ENCODE results near the gene CMKLR1. TPM values are rescaled to one million over a fixed set of nuclear protein-coding genes. Genes with fewer than 3 reads are reported as not detected.

Gene CMKLR1
- total RNA-seq, 1 experiment from 2014 or later, result 0.66 TPM

GRCh38 chr12:108302403-108303311 is 36.5 kb downstream of the CMKLR1 start:
- Histone ChIP-seq H3K23ac (ENCODE audit: insufficient read length, low read depth, low read length) (no peak overlapping the region), H2BK5ac (ENCODE audit: insufficient read length, low read length) (no peak overlapping the region), H3K9me3 (ENCODE audit: control insufficient read depth, low read depth, low read length) (no peaks in the 10 kb centered on the region), H3K56ac (ENCODE audit: insufficient read length, low read depth, low read length) (no peak overlapping the region), H3T11ph (ENCODE audit: low read length) (no peak overlapping the region), H4K5ac (ENCODE audit: insufficient read length, low read depth, low read length) (no peak overlapping the region), H3K4me1 (ENCODE audit: insufficient read depth, low read length) (peaks cover 4% of the 10 kb centered on the region; the same call in 1 of the 2 replicates), H3K9ac (ENCODE audit: extremely low read depth, insufficient read length, low read length) (no peak overlapping the region), H3K79me2 (ENCODE audit: insufficient read depth, low read length) (no peaks in the 10 kb centered on the region), H3K23me2 (ENCODE audit: insufficient read length, low read depth, low read length, poor library complexity, severe bottlenecking) (no peaks in the 10 kb centered on the region), H4K91ac (ENCODE audit: insufficient read length, low read depth, low read length) (no peak overlapping the region), H2BK120ac (ENCODE audit: low read depth, low read length, poor library complexity, severe bottlenecking) (no peak overlapping the region), H2AK5ac (ENCODE audit: insufficient read length, low read length) (no peak overlapping the region), H3K14ac (ENCODE audit: insufficient read depth, low read length) (0 out of 2 replicates have a peak overlapping the region, but pooled peaks have one; percentile 14), H3K27ac (ENCODE audit: insufficient read length, low read depth, low read length) (no peak overlapping the region), H4K8ac (replicated peaks; ENCODE audit: insufficient read length, low read depth, low read length) (no peak overlapping the region), H3K18ac (ENCODE audit: insufficient read length, low read depth, low read length) (no peak overlapping the region), H3K4me2 (ENCODE audit: insufficient read depth, insufficient read length, low read length) (no peak overlapping the region), H3K4ac (ENCODE audit: low read depth, low read length) (no peak overlapping the region), H2BK20ac (ENCODE audit: low read depth, low read length, poor library complexity, severe bottlenecking) (no peak overlapping the region), H4K20me1 (ENCODE audit: control insufficient read depth, insufficient read depth, insufficient read length) (no peaks in the 10 kb centered on the region), H2BK12ac (ENCODE audit: insufficient read length, low read depth, low read length) (no peak overlapping the region), H3K27me3 (ENCODE audit: insufficient read depth, low read length) (no peaks in the 10 kb centered on the region), H3K79me1 (ENCODE audit: insufficient read depth, low read depth, low read length, poor library complexity, severe bottlenecking) (no peaks in the 10 kb centered on the region), H2AFZ (ENCODE audit: low read length) (no peak overlapping the region), H2BK15ac (ENCODE audit: low read depth, low read length) (no peak overlapping the region)
- TF ChIP-seq CTCF (conservative IDR thresholded peaks at IDR 0.05), result peak; percentile 61
- no CpG with 5 or more reads among the region's 18 CpGs for WGBS (ENCODE audit: extremely low coverage, insufficient read length, low lambda C conversion rate)
- Mint-ChIP-seq H3K9me3 (peaks cover 3% of the 10 kb centered on the region in 2 experiments; a peak in 2 of 5 replicates), H3K27ac (peak overlapping the region in 2 of 3 experiments; percentile 23 to 75; a peak in 4 of 7 replicates), H3K36me3 (ENCODE audit: insufficient read depth in 1 of 3, low read depth in 3 of 3) (peaks cover 0 to 2% (median 0%) of the 10 kb centered on the region in 3 experiments; a peak in 2 of 7 replicates), H3K4me1 (peaks cover 36 to 46% of the 10 kb centered on the region in 2 experiments), H3K27me3 (ENCODE audit: low read depth) (peaks cover 6% of the 10 kb centered on the region), H3K4me3 (no peak overlapping the region; a peak in 1 of 5 replicates)
- DNase-seq, result peak; percentile 85

Measured in H9 (cell line).